ENCODE measurements around the gene AKT2.

The AKT2 gene

DNA sequence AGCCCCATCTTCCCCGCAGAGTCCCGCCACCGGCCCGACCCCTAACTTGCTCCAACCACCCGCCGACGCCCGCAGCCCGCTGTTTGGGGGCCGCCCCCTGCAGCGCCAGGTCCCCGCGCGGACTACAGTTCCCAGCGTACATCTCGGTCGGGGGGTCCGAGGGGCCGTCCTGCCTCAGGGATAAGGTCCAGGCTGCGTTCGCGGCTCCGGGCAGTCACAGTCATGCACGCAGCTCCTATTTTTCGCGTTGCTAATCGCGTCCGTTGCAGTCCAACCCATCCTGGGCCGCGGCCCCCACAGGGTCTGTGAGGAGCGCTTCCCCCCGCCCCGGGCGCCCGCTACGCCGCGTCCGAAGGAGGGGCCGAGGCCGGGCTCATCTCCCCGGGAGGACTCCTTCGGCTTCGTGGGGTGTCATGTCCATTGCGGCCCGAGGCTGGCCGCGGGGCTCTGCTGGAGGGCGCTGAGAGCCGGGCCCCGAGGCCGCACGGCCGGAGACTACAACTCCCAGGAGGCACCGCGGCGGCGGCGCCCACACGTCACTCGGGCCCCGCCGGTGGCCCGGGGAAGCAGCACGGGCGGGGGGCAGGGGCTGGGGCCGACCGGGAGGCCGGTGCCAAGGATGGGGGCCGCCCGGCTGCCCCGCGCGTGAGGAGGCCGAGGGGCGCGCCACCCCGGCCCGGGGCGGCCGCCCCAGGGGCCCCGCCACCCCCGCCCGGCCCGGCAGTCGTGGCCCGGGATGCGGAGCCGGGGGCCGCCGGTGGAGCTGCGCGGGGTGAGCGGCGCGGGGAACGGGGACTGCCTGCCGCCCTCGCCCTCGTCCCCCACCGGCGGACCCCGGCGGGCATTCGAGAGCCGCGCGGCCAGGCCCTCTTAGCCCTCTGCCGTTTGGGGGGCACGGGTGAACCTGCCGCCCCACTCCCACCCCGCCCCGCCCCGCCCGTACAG is 94.0 kb downstream of the AKT2 start, which contains the start of gene MAP3K10:
Gene MAP3K10, plus strand, starts transcription at position 536 of the 945 bp plus-strand sequence. CDS start 606 bp downstream, outside the sequence.
- peak; percentile 60 to 71 for DNase-seq (ENCODE audit: low read depth in 2 of 2)

DNA sequence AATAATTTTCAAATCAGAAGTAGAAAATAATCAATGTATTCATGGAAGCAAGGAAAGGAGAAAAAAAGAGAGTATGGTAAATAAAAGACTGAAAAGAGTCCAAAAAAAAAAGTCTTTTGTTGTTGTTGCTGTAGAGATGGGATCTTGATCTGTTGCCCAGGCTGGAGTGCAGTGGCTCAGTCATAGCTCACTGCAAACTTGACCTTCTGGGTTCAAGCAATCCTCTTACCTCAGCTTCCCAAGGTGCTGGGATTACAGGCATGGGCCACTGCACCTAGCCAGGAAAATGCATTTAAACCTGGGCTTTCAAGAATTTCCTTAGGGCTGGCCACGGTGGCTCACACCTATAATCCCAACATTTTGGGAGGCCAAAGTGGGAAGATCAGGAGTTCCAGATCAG is 100.9 kb downstream of the AKT2 start:
- no peak for DNase-seq (ENCODE audit: low read depth in 2 of 2)
